HG03558 (cell line): Measurements from ENCODE around the gene MPST.

Experiments used
- ATAC-seq: cut with Tn5 transposase; IDR thresholded peaks from one replicate; pipeline ENCODE4 v1.9.1; 2021; ENCODE audit warnings: moderate number of reproducible peaks; ENCODE audit not compliant: unreplicated experiment; ENCODE audit errors: extremely low read depth

MPST gene

DNA sequence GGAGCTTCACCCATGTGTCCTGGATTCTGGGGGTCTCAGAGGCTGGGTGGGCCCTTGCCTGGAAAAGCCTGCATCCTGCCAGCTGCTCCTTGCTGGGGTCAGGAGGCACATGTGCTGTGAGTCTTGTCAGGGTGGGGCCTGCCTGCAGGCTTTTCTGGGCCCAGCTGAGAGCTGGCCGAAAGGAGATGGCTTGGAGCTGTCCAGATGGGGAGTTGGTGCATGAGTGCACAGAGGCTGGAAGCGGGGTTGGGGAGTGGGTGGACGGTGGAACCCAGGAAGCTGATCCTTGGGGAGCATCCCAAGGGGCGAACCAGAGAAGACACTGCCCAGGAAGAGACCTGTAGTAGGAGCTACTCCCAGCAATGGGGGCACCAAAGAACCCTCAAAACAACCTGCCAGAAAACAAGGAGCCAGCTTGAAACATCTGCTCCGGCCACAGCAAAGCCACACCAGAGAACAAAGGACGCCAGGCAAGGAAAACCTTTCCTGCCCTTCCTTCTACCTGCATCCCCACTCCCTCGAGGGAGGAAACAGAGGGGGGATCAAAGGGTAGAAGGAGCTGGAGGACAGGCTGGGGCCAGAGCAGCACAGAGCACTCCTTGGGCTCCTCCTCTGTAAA lies 23.8 kb downstream of the MPST start:
- ATAC-seq: no peak

DNA sequence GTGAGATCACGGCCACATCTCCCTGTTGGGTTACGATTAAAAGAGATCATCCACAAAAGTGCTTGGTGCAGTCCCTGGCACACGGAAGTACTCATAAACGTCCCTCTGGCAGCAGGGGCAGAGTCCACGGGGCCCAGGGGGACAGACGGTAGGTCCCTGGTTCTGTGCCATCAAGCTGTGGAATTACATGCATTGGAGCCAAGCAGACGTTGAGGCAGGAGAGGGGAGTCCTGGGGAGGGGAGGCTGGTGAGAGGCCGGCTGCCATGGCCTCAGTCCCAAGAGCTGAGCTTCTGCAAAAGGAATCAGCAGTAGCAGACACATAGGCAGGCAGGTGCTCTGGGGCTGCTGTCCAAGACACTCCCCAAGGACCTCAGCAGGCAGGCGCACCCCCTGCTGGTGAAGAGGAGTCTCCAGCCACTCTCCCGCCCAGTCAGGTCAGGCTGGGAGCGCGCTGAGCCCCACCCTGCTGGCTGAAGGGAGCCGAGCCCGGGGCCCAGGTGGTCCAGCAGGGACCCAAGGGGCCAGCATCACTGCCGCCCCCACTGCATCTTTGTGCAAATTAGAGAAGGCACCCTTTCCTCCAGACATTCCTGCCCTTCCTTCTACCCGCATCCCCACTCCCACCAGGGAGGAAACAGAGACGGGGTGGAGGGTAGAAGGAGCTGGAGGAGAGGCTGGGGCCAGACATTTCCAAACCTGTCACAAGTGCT lies 24.4 kb downstream of the MPST start:
- ATAC-seq: no peak

DNA sequence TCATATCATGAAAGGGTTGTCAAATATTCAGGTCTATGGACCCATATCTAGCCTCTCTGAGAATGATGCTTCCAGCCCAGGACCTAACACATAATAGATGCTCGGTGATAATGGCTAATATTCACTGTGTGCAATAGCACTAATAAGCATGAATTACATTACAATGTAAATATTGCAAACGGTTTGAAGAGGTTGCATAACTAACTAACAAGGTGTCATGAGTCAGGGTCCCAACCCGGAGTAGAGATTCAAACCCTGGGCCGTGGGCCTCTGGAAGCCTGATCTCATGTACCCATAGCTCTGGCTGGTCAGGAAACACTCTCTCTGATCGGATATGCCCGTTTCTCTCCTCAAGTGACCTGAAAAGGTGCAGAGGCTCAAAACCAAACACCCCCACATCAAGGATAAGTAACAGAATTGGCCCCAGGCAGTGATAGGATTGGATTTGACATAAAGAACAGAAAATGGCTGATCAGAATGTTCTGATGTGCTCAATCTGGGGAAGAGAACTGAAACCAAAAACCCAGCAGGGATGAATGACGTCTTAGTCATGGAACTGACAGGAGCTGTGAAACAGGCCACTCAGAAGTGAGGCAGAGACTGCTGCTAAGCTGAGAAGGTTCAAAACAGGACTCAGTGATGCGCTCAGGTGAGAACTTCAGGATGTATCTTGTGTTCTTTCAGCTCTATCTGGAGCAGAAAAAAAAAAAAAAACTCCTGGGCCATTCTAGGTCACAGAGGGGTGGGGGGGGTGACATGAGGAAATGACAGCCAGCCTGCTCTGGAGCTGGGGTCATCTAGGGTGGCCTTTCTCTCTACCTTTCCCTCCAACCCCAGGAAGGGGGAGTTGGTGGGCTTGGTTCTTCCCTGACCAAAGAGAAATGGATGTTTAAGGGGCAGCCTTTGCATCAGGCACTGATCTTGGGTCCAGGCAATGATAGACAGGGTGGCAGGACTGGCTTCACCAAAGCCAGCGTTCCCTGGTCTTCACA lies 25.4 kb downstream of the MPST start:
- ATAC-seq: no peak

DNA sequence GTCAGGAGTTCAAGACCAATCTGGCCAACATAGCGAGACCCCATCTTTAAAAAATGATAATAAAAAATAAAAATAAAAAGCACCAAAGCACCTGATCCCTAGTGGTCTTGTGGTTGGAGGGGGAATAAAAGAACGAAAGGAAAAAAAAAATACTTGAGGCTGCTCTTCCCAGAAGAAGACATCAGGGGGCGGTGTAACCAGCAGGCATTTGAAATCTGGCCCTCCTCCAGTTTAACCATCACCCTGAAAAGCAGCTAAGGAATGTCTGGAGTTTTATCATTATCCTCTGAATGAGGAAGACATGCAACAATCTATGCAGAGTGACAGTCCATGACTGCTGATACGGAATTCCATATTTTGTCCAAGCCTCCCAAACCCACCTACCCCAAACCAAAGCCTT lies 26.4 kb downstream of the MPST start:
- no peak for ATAC-seq

DNA sequence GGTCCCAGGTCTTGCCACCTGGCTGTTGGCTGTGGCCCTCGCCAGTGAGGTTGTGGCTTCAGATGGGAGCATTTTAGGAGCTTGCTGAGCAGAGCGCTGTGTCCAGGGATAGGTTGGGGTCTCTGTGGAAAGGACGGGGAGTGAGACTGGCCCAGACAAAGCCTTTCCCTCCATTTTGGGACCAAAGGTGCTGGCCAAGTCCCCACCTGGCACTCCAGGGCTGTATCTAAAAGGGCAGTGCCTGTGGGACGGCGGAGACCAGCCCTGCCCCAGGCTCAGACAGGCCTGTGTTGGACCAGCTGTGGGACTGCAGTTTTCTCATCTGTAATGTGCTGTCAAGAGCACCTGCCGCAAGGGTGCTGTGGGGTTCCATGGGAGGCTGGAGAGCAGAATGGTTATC lies 27.0 kb downstream of the MPST start:
- ATAC-seq: no peak

DNA sequence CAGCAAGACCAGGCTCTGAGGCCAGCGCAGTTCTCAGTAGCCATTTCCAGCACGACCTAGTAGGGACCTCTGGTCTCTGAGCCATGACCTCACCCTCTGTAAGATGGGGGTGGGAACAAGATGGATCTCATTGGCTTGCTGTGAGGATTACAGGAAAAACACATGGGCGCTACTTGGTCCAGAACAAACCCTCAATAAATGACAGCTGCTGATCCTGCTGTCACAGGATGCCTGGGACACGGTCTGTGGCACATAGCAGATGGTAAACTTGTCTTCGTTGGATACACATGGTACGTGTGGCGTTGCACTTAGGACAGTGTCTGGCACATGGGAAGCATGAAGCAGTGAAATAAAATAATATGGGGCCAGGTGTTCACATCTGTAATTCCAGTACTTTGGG lies 27.5 kb downstream of the MPST start:
- no peak for ATAC-seq

DNA sequence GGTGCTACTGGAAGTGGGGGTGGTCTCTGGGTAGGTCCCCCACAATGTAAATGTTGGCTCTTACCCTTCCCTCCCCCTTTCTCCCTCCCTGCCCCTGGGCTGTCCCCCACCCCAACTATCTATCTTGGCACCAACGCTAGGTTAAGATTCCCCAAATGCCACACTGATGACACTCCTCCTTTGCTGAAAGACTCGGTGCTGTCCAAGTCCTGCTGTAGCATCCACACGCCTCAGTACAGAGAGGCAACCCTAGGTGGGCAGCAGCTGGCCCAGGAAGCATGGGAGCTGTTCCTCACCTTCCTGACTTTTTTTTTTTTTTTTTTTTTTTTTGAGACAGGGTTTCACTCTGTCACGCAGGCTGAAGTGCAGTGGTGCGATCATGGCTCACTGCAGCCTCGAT lies 28.6 kb downstream of the MPST start:
- no peak for ATAC-seq

DNA sequence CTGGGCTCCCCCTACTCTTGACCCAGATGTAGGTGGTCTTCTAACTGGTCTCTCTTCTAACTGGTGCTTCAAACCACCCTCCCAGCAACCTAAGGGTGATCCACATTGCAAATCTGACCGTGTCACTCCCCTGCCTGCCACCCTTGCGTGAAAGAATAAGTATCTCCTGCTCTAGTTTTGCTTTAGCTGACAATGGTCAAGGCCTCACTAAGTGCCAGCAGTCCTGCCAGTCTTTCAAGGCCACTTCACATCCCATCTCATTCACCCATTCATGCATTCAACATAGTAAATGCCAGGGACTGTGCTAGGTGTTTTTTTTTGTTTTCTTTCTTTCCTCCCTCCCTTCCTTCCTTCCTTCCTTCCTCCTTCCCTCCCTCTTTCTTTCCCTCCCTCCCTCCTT lies 29.7 kb downstream of the MPST start:
- ATAC-seq: no peak

DNA sequence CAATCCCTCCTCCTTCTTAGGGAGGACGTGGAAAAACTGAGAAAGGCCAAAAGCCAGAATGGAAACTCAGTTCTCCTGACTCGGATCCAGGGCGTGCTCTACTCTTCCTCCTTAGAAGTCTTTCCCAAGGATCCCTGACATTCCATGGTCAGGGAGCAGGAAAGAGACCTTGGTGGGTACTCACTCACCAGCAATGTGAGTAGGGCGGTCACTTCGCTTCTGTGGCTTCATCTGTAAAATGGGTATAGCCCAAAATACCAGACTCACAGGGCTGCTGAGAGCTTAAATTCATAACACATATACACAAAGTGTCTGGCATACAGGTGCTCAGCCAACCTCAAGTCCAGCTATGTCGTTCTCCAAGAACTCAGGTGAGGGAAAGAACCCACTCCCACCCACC lies 31.4 kb downstream of the MPST start:
- ATAC-seq: no peak

DNA sequence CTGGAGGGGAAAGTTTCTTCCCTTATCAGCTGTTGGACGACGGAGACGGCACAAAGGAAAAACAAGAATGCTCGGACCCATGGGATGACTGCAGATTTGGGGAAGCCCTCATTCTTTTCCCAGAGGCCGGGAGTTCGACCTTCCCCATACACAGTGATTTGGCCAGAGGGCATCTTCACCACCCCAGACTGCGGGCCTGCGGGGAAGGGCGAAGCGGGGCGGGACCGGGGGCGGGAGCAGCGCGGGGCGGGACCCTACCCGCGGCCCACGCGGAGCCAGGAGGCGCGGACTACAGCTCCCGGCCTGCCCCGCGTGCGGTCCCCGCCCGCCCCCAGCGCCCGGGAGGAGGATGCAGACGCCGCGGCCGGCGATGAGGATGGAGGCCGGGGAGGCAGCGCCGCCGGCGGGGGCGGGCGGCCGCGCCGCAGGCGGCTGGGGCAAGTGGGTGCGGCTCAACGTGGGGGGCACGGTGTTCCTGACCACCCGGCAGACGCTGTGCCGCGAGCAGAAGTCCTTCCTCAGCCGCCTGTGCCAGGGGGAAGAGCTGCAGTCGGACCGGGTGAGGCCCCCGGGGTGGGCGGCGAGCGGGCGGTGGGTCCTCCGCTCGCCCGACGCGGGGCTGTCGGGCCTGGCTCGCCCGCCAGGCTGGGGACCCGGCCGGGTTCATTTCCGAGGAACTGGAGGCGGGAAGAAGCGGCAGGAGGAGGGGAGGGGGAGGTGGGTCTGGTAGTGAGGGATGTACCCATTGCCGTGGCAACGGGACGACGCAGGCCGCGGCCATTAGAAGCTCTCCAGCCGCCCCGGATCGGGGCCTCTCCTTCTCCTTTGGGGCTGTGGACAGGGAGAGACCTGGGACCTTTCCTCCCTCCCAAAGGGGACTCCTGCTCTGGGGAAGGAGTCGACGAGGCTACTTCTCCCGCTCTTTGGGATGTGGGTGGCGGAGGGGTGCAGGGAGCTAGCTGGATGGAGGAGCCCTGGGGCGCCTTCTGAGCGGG lies 32.1 kb downstream of the MPST start, which contains the start of gene KCTD17:
Gene KCTD17 (plus strand): TSS at position 352 of the 995 bp plus-strand sequence. CDS start 19 bp downstream, at position 371.
- no peak for ATAC-seq

DNA sequence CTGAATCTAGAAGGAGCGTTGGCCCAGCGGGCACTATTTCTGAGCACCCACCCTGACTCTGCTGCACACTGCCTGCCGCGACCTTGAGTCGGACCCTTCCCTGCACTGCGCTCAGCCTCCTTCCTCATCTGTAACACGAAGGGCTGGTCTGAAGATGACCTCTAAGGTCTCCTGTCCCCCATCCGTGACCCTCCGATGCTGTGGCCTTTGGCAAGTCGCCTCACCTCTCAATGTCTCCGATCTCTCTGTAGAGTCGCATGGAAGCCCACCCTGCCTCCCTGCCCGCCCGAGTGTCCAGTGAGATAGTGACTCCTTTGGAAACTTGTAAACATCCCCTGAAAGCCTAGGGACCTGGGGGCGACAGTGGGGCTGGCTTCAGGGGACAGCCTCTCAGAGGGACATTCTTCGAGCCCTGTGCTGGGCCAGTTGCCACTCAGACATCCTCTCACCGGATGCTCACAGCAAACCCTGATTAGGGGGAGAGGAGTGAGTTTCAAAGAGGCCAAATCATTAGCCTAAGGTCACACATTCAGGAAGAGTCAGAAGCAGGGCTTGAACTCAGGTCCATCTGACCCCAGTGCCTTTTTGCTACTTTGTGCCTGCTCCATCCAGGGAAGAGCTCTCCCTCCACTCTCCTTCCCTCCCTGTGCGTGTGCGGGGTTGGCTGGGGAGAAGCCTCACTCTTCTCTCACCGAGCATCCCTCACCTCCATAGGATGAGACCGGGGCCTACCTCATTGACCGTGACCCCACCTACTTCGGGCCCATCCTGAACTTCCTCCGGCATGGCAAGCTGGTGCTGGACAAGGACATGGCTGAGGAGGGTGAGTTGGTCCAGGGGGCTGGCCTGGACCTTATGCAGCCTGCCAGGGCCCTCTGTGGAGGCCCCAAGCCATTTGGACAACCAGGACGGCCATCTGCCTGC lies 33.1 kb downstream of the MPST start:
- no peak for ATAC-seq

DNA sequence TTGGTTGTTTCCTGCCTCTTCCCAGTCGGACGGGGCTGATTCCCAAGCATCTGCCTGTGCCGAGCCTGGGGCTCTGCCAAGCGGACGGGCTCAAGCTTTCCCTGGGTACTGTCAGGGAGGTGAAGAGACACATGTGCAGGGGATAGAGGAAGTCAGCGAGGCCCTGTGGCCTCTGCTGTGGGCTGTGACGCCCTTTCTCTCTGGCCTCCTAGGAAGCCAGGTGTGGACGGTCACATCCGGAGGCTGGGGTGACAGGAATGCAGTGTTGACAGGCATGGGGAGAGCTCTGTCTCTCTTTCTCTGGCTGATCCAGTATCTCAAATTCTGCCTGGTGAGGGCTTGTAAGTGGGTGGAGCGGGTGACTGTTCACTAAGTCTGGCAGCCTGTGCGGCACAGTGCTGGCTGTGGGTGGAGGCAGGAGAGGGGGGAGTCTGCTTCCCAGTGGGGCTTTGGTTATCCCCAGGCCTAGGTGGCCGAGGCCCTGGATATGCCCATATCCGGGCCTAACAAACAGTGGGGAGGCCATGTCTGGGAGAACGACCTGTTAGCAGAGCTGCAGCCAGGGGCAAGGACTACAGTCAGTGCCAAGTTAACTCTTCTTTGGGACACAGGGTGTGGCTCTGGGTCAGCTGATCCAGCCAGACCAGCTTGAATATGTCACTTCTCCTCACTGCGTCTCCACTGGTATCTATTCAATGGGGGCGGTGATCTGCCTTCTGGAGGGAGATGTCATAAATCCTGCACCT lies 33.9 kb downstream of the MPST start:
- no peak for ATAC-seq

DNA sequence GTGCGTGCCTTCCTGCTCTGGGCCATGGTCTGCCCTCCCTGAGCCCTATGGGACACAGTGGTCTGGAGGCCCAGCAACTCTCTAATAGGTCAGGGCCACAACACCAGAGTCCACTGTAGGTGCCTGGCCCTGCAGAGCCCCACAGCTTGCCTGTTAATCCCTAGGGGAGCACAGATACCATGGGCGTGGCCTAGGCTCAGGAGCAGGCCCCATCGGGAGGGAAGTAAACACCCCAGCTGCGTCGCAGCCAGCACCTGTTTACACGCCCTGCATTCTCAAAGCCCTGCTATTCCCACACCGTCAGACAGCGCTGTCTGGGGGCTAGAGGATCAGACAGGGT lies 34.5 kb downstream of the MPST start:
- ATAC-seq: no peak

DNA sequence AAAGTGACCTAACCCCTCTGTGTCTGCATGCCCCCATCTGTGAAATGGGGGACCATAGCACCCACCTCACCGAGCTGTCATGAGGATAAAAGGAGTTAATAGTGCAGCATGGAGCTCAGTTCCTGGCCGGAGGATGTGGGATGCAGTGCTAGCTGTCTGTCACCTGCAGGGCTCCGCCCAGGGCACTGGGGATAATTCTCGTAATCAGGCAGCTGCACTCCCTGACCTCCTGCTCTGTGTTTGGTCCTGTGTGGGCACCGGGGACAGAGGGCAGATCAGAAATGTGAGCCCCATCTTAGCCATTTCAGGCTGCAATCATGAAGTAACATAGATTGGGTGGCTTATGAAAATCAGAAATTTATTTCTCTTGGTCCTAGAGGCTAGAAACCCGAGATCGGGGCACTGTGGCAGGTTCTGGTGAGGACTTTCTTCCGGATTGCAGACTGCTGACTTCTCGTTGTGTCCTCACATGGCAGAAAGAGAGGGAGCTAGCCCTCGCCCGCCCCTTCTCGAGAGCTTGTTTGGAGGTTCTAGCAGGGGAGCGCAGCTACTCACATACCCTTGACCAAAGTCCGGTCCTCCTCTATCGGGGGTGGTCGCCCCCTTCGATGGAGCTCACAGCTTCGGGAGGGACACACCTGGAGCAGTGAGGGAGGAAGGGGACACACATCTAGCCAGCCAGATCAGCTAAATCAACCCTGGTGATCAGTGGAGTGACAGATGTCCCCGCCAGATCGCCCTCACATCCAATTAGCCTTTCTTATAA lies 35.2 kb downstream of the MPST start:
- ATAC-seq: no peak

DNA sequence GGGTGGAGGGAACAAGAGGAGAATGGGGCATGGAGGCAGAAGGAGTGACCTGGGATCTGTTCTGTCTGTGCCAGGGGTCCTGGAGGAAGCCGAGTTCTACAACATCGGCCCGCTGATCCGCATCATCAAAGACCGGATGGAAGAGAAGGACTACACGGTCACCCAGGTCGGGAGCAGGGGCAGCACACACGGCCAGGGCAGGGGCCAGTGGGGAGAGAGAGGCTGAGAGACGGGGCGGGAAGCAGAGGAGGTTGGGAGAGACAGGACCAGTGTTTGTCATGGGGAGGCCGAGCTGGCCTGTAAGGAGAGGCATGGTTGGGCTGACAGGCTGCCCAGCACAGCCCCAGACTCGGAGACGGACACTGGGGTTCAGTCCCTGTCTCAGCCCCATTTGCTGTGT lies 36.7 kb downstream of the MPST start:
- ATAC-seq: no peak

DNA sequence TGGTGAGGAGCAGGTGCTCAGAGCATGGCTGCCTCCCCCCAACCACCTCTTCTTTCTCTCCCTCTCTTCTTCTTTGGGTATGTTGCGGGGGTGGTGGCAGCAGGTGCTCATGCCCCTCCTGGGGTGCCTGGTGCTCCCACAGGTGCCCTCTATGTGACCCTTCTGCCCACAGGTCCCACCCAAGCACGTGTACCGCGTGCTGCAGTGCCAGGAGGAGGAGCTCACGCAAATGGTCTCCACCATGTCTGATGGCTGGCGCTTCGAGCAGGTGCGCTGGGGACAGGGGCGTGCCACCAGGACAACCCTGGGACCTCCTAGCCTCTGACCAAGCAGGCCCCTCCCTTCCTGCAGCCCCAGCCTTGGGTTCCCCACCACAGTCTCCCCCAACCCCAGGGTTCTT lies 37.7 kb downstream of the MPST start:
- no peak for ATAC-seq

DNA sequence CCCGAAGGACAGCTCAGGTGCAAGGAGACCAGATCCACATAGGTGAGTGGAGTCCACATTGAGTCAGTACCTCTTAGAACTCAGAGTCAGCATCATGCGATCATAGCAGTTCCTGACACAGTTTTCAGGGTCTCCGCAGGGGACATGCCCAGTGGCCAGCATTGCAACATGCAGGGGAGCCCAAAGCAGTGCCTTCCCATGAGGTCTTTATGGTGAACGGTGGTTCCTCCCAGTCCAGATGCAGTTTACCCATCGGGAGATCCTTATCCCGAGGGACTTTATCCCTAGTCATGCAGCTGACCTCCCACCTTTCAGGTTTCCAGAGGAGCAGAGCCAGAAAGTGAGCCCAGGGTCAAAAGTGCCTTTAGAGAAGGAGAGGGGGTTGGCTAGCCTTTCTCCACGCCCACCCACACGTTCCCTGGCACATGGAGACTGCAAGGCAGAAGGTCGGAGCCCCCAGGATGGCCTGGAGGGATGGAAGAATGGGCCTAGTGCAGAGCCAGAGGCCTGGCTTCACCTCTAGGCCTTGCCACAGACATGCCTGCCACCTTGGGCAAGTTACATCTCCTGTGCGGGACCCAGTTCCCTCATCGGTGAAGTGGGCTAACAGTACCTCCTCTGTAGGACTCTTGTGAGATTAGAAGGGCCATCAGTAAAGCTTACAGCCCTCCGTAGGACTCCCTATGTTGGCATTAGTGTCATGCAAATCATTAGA lies 38.4 kb downstream of the MPST start:
- no peak for ATAC-seq
